NOMO-1 treated with dmso at 0.1 percent for 144 hours (cell line): Measurements from ENCODE around the gene TPCN1.

Experiments
- DNase-seq: peaks from one replicate; lab custom pipeline; 2025; ENCODE audit not compliant: unreplicated experiment; lab: John Stamatoyannopoulos, UW

The TPCN1 gene

DNA sequence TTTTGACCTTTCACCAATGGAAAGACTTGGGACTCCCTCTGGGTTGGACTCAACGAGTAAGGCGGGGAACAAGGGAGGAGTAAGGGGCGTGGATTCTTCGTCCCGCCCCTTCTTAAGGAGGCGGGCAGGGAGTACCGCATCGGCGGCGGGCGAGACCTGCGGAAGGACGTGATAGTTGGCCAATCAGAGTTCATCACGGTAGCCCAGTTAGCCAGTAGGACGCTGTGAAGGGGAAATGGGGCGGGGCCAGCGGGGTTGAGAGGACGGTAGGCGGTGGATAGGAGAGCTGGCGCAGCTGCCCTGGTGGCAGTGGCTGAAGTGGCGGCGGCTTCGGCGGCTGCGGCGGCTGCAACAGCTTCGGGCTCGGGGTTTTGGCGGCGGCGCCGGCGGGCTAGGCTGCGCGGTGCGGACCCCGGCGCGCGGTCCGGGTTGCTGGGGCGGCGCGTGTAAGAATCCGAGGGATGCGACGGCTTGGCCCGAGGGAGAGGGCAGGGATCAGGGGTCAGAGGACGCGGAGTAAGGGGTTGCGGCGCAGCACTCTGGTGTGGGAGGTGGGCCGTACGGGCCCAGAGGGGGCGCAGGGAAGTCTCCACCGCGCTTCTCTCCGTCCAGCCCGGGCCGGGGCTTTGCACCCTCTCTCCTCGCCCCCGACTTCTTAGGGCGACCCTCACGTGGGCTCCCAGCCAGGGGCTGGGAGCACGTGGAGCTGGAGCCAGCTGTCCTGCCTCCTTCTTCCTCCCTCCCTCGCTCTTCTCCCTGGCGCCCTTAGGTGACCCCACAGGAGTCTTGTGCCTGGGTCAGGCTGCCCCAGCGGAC is at the start of gene TPCN1:
TPCN1 (plus strand) TSS at position 284 of the 816 bp plus-strand sequence. CDS start 5,389 bp downstream, outside the sequence.
- DNase-seq: peak; percentile 99

DNA sequence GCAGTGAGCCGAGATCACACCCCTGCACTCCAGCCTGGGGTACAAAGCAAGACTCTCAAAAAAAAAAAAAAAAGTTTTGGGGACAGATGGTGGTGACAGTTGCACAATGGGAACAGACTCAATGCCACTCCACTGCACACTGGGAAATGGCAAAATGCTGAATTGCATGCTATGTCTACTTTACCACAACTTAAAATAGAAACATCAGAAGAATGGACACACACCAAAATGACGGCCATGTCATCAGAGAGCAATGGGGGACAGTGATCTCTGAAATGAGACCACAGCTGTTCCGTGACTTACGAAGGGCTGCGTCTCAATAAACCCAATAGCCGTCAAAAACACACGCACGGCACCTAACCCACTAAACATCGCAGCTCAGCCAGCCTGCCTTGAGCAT is 49.7 kb upstream of the TPCN1 start:
- DNase-seq: no peak

DNA sequence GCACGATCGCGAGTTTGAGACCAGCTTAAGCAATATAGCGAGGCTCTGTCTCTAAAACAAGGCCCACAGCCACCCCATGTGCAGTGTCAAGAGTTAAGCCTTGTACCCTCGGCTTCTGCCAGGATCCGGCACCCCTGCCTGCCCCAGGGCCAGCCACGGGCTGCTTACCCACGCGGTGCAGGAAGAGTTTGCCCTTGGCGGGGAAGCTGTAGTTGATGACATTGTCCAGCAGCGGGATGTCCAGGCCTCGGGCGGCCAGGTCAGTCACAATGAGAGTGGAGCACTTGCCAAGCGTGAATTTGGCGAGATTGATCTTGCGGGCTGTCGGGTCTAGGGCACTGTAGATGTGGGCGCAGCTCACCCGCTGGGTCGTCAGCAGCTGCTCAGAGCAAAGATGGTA is 49.1 kb upstream of the TPCN1 start:
- no peak for DNase-seq

DNA sequence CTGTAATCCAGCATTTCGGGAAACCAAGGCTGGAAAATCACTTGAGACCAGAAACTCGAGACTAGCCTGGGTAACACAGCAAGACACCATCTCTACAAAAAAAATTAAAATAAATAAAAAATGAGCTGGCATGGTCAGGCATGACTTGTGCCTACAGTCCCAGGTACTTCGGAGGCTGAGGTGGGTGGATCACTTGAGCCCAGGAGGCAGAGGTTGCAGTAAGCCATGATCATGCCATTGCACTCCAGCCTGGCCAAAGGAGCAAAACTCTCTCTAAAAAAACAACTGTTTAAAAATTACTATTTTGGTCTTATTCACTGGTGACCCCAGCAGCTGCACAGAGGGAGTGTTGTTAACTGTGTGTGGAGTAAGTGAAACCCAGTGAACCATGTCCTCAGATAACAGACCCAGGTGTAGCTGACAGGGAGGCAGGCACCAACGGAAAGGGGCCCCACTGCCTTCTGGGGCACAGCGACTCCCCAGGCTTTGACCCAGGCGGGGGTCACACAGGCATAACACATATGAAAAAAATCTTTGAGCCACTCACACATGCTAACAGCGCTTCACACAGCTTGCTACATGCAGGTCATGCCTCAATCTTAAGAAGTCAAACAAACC is 48.1 kb upstream of the TPCN1 start:
- DNase-seq: no peak

DNA sequence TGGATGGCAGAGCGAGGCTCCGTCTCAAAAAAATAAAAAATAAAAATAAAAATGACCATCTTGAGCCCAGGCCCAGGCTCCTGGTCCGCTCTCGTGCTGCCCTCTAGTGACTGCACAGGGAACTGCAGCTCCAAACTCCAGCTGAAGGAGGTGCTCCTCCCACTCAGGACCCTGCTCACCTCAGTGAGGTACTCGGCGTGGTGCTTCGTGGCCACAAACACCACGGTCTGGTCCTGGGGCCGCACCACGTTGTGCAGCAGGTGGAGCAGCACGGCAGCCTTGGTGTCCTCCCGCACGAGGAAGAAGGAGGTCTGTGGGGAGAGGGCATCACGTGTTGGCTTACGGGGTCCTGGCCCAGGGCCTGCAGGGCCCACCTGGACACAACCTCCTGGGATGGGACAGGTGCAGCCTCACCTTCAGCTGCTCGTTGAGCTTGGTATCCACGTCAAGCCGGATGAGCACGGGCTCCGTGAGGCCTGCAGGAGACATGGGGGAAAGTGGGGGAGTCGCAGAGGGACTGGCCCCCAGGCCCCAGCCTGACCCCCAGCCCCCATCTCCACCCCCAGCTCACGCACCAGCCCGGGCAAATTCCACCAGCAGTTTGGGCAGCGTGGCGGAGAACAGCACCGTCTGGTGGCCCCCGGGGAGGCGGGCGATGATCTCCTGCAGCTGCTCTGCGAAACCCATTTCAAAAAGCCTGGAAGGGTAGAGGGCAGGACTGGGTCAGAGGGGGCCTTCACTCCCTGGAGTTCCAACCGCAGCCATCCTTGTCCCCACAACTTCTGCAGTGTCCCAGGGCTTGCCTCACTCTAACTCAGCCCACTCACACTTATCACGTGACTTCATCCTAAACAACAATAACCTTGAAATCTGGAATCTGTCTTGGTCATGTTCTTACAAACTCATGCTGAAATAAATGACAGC is 46.5 kb upstream of the TPCN1 start:
- no peak for DNase-seq

DNA sequence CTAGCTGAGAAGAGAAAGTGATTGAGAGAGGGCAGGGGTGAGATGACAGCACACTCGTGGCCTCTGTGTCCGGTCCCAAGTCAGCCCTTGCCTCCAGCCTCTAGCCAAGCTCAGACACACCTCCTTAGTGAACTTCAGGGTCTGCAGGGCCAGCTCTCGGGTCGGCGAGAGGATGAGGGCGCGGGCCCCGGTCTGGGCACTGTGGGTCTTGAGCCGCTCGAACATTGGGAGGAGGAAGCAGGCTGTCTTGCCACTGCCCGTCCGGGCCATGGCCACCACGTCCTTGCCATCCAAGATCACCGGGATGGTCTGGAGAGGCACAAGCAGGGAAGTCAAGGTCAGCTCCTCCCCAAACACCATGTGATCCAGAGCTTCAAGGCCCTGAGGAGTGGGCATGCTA is 42.2 kb upstream of the TPCN1 start:
- no peak for DNase-seq

DNA sequence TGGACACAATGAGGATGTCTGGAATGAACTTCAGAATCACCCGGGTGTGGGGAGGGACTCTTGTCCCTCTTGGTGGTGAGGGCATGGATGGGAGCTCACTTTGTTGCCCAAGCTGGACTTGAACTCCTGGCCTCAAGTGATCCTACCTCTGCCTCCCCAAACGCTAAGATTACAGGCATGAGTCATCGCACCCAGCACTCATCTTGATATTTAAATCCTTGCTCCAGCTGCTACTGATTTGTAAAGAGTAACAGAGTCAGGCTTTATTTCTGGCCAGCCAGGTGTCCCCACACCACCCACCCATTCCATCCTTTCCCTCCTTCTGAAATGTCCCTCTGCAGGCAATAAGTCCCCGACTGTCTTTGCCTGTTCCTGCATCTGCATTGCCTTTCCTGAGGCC is 40.9 kb upstream of the TPCN1 start:
- DNase-seq: no peak

DNA sequence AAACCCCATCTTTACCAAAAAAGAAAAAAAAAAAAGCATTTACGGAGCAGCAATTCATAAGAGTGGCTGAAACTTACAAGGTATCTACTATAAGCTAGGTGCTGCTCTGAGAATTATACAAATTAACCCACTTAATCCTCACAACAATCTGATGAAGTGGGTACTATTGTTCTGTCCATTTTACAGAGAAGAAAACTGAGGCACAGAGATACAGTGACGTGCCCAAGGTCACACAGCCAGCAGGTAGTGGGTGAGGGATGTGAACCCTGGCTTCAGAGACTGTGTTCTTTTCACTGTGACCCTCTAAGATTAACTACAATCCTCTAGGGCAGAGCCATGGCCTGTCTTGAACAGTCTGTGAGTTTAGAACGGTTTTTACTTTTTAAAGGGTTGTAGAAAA is 39.3 kb upstream of the TPCN1 start:
- DNase-seq: no peak

DNA sequence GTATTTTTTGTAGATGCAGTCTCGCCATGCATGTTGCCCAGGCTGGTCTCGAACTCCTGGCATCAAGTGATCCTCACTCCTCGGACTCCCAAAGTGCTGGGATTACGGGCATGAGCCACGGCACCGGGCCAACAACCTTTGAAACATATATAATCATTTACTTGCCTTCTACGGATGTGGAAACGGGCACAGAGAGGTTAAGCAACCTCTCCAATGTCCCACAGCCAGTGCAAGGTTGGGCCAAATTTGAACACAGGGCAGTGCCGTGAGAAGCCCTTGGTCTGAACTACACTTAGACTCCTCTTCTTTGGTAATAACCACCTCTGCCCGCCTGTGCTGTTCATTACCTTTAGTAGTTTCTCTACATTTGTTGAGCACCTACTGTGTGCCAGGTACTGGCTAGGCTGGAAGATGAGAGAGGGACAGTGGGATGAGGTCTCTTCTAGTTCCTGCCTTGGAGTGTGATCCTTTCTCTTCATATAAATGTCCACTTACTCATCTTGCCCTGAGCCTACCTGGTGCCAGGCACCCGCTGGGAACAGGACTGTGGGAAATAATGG is 38.2 kb upstream of the TPCN1 start:
- no peak for DNase-seq

DNA sequence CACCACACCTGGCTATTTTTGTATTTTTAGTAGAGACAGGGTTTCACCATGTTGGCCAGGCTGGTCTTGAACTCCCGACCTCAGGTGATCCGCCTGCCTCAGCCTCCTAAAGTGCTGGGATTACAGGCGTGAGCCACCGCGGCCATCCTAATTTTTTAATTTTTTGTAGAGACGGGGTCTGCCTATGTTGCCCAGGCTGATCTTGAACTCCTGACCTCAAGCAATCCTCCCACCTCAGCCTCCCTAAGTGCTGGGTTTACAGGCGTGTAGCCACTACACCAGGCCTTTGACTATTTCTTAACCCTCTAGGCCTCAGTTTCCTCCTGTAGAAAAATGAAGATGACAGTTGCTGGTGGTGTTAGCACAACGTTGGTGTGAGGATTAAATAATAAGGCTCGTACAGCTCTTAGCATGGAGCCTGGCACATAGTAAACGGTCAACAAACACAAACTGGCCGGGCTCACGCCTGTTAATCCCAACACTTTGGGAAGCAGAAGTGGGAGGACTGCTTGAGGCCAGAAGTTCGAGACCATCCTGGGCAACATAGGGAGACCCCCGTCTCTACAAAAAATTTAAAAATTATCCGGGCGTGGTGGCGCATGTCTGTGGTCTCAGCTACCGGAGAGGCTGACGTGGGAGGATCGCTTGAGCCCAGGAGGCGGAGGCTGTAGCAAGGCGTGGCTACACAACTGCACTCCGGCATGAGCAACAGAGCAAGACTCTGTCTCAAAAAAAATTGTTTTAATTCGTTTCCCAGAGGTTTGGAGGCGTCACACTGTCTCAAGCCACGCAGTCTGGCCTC is 37.0 kb upstream of the TPCN1 start:
- no peak for DNase-seq

DNA sequence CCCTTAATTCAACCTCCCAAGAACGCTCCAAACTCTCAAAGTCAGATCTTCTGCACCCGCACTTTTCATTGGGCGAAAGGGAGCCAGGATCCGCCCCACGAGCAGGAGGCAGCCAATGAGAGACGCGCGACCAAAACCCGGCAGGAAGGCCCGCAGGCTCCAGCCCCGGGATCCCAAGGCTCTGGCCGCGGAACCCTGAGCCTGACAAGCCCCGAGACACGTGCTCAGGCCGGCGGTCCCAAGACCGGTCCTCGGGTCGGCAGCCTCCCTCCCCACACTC is 36.4 kb upstream of the TPCN1 start:
- DNase-seq: peak; percentile 89

DNA sequence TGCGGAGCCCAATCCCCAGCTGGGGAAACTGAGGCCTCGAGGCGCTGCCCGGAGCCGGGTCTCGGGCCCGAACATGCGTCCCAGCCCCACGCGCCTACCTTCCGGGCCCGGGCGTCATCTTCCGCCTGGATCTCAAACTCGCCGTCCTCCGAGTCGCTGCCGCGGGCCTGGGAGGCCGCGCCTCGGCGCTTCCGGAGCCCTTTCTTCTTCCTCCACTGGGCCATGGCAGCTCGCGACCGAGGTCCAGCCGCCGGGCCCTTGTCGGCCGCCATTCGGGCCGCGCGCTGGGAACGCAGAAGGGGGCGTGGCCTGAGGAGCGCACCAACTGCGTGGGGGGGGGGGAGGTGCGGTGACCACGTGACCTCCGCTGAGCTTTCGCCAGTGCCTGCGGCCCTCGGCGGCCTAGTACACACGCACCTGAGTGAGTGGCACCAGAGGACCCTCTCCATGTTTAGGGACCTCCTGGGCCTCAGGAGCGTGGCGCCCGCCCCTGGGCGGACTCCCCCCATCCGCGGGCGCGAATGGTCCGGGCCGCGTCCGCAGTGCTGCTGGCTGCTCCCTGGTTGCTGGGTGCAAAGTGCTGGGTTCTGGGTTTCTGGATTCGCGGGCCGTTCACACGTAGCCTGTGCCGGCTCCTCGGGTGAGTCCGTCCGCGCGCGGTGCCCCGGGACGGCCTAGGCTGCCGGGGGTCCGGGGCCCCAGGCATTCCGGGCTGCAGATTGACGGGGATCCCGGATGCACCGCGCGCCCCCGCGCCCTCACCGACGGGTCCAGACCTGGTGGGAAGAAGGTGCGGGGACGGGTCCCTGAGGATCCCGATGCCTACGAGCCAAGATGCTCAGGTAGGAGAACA is 35.9 kb upstream of the TPCN1 start, which contains the start of the genes DDX54 and RITA1:
DDX54 (minus strand) TSS at position 299 of the 853 bp plus-strand sequence; CDS start at position 272, 27 bp downstream.
RITA1 (plus strand) TSS at position 542 of the 853 bp plus-strand sequence. CDS start 1,026 bp downstream, outside the sequence.
- peak; percentile 73 for DNase-seq

DNA sequence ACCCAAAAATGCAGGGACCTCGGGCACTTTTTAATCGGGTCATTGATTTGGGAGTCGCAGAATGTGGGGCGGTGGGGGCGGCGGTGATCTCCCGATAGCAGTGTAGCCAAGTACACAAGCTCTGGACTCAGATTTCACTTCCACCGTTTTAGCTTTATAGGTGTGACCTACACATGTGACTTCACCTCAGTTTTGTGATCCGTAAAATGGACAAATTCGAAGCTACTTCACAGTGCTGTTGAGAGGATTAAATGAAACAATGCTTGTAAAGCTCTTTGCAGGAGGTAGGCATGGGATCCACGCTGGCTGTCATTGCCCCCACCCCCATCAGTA is 35.3 kb upstream of the TPCN1 start:
- no peak for DNase-seq

DNA sequence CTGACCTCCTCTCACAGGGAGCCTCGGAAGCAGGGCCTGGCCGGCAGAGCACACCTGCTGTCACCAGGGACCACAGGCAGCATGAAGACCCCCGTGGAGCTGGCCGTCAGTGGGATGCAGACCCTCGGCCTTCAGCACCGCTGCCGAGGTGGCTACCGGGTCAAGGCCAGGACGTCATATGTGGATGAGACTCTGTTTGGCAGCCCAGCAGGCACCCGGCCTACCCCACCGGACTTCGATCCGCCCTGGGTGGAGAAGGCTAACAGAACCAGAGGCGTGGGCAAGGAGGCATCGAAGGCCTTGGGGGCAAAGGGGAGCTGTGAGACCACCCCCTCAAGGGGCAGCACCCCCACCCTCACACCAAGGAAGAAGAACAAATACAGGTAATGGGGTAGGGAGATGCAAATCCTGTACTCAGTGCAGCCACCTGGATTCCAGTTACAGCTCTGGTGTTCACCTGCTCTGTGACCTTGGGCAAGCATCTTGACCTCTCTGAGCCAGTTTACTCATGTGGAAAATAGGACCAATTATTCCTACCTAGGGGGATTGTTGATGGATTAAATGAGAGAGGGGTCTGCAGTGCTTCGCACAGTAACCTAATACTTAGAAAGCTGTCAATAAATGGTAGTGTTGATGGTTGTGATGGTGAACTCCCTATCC is 34.5 kb upstream of the TPCN1 start:
- no peak for DNase-seq

DNA sequence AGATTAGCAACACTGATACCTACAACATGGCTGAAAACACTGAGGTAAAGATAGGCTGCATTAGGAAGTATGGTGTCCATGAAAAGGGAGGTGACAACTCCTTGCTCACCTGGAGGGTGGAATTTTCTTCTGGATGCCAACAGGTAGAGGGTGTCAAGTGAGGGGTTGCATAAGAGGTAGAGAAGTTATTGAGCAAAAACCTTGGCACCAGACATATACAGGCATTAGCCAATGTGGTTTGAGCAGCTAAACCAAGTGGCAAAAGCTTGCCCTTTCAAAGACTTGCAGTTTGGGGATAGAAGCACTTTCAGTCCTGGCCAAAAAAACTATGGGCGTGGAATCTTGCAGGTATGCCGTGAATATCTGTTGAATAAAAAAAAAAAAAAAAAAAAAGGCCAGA is 31.9 kb upstream of the TPCN1 start:
- no peak for DNase-seq

DNA sequence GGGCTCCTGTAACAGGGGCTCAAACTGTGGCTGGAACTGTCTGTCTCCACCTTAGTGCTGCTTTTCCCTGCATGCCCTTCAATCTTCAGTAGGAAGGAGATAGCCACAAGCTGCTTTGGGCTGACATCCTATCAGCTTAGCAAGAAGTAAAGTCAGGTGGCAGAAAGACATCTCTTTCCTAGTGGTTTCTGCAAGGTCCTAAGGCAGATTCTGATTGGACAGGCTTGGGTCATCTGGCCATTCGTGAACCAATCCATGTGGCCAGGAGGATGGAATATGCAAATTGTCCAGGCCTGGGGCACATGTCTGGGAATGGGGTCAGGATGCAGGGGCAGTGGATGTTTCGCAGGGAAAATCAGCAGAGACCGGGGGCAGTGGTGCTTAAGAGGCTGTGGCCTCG is 30.5 kb upstream of the TPCN1 start:
- DNase-seq: no peak

DNA sequence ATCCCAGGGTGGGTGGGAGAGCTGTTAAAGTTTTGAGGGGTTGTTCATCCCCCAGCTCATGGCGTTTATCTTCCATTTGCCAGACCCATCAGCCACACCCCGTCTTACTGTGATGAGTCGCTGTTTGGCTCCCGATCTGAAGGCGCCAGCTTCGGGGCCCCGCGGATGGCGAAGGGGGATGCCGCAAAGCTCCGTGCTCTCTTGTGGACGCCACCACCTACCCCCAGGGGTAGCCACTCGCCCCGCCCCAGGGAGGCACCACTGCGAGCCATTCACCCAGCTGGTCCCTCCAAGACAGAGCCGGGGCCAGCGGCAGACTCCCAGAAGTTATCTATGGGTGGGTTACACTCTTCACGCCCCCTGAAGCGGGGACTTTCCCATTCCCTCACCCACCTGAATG is 30.0 kb upstream of the TPCN1 start:
- DNase-seq: no peak

DNA sequence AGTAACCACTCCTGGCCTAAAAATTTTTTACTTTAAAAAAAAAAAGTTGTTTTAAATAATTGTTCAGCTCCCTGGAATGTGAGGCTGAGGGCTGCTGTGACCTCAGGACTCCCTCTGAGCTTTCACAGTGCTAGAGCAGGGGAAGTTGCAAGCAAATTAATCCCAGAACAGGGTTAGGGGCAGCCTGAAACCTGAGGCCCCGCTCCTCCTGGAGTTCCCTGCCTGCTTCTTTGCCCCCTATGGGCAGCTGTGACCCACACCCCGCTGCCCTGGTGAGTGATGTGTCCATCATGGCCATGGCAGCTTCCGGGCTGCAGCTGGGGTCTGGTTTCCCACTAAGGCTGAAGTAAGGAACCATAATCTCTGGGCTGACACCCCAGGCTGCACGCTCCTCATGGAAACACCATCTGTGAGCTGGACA is 26.3 kb upstream of the TPCN1 start:
- no peak for DNase-seq

DNA sequence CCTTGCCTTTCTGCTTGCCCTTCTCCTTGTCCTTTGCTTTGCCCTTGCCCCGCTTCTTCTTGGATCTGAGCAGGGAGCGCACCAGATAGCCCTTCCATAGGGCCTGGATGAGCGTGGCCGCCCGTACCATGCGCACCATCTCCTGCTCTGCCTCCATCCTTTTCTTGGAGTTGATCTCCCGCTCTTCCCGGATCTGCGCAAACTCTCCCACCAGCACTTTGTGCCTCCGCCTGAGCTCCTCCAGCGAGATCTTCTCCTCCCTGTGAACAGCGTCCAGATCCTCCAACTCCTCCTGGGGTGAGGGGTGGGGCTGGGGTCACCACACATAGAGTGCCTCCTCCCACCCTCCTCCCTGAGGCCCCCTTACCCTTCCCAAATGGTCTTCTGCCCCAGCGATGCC is 25.7 kb upstream of the TPCN1 start:
- no peak for DNase-seq
